Measurements from ENCODE around the gene SHTN1.

SHTN1 gene

GRCh38 chr10:116836083-116836482, 168.9 kb downstream of the SHTN1 start:
- FAIRE-seq (no peak), DNase-seq (ENCODE audit: insufficient read length, low spot score) (no peak)
- TF ChIP-seq TAF1 (IDR thresholded peaks at IDR 0.05; ENCODE audit: low read depth, low read length) (no peak), POLR2A (IDR thresholded peaks at IDR 0.05; ENCODE audit: low read depth, low read length) (no peak), PAX5 (IDR thresholded peaks at IDR 0.05; ENCODE audit: insufficient read depth, low read length, severe bottlenecking) (no peak), POLR2AphosphoS5 (IDR thresholded peaks at IDR 0.05; ENCODE audit: low read depth, low read length) (no peak), POU2F2 (IDR thresholded peaks at IDR 0.05; ENCODE audit: low read depth, low read length) (no peak), SPI1 (IDR thresholded peaks at IDR 0.05; ENCODE audit: low read depth, low read length) (no peak)

- FAIRE-seq, result no peak
- no peak for DNase-seq (ENCODE audit: insufficient read length, low spot score)
- TF ChIP-seq TAF1 (IDR thresholded peaks at IDR 0.05; ENCODE audit: low read depth, low read length) (no peak), POLR2A (IDR thresholded peaks at IDR 0.05; ENCODE audit: low read depth, low read length) (no peak), POLR2AphosphoS5 (IDR thresholded peaks at IDR 0.05; ENCODE audit: low read depth, low read length) (no peak), POU2F2 (IDR thresholded peaks at IDR 0.05; ENCODE audit: low read depth, low read length) (no peak), SPI1 (IDR thresholded peaks at IDR 0.05; ENCODE audit: low read depth, low read length) (no peak), PAX5 (IDR thresholded peaks at IDR 0.05; ENCODE audit: insufficient read depth, low read length, severe bottlenecking) (no peak)
Observed at GRCh38 chr10:116835658-116836057, 169.3 kb downstream of the SHTN1 start.

- FAIRE-seq (no peak), DNase-seq (ENCODE audit: insufficient read length, low spot score) (no peak)
- TF ChIP-seq PAX5 (IDR thresholded peaks at IDR 0.05; ENCODE audit: insufficient read depth, low read length, severe bottlenecking) (no peak), TAF1 (IDR thresholded peaks at IDR 0.05; ENCODE audit: low read depth, low read length) (no peak), POLR2AphosphoS5 (IDR thresholded peaks at IDR 0.05; ENCODE audit: low read depth, low read length) (no peak), POU2F2 (IDR thresholded peaks at IDR 0.05; ENCODE audit: low read depth, low read length) (no peak), POLR2A (IDR thresholded peaks at IDR 0.05; ENCODE audit: low read depth, low read length) (no peak), SPI1 (IDR thresholded peaks at IDR 0.05; ENCODE audit: low read depth, low read length) (no peak)
Observed at GRCh38 chr10:116833986-116834985, 170.7 kb downstream of the SHTN1 start.

- TF ChIP-seq TAF1 (IDR thresholded peaks at IDR 0.05; ENCODE audit: low read depth, low read length) (no peak), PAX5 (IDR thresholded peaks at IDR 0.05; ENCODE audit: insufficient read depth, low read length, severe bottlenecking) (no peak), POLR2A (IDR thresholded peaks at IDR 0.05; ENCODE audit: low read depth, low read length) (no peak), POLR2AphosphoS5 (IDR thresholded peaks at IDR 0.05; ENCODE audit: low read depth, low read length) (no peak), POU2F2 (IDR thresholded peaks at IDR 0.05; ENCODE audit: low read depth, low read length) (no peak), SPI1 (IDR thresholded peaks at IDR 0.05; ENCODE audit: low read depth, low read length) (no peak)
- no peak for DNase-seq (ENCODE audit: insufficient read length, low spot score)
- FAIRE-seq, result no peak
Observed at GRCh38 chr10:116831790-116832189, 173.2 kb downstream of the SHTN1 start.

Measured in GM12891 (cell line).